Measurements from ENCODE around the gene KIAA1191. TPM values are rescaled to one million over a fixed set of nuclear protein-coding genes. Genes with fewer than 3 reads are reported as not detected.

The KIAA1191 gene
- total RNA-seq, 4 donors from 2014 or later, result 76.3 to 174 (median 84.1) TPM

DNA sequence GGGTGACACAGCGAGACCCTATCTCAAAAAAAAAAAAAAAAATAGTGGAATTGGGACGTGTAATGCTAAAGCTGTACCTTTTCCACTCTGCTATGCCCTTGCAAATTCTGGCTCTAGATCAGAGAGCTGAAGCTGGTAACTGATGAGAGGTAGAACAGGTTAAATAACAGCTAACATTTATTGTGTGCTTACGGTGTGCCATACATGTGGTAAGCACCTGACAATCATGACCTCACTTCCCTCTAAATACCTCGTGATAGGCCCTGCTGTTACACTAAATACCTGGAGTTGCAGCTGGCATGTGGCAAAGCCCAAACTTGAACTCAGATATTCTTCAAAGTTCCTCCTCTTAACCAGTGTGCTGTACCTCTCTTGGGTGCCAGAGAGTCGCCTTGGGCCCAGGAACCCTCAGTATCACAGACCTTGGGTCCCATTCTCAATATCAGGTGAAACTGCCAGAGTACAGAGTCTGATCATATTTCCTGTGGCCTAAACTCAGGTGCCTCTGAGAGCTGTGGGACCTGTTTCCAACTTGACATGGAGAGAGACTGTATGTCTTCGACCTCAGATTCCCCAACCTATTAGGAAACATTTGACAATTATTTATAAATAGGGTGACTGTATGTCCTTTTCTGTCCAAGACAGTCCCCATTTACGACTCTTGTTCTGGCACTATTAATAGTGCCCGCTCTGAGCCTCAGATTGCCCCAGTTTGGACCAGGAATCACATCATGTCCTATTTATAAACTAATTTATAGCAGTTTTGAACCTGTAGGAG, 8.6 kb upstream of the KIAA1191 start:
- Histone ChIP-seq H3K27me3 (no peaks in the 10 kb centered on the region), H3K9me3 (no peaks in the 10 kb centered on the region), H3K36me3 (peaks cover 0 to 9% of the 10 kb centered on the region in 2 donors), H3K4me3 (no peak overlapping the region), H3K4me1 (peaks cover 57 to 62% of the 10 kb centered on the region in 2 donors), H3K27ac (peak overlapping the region; percentile 95 to 97 (median 96))
- in situ Hi-C loops (cut with MboI; ENCODE audit: low sequenced_read_pairs in 4 of 4), result no loop called here
- DNase-seq (peak; percentile 67 to 87), ATAC-seq (peak; percentile 69 to 71)
- intact Hi-C loops (cut with DNase I; ENCODE audit: low total_unique reads), result loop anchor here (2.0 kb wide), 1 partner anchor 19 kb away; the partner anchor contains the start of genes HIGD2A and NOP16
- TF ChIP-seq, protein P1, sequence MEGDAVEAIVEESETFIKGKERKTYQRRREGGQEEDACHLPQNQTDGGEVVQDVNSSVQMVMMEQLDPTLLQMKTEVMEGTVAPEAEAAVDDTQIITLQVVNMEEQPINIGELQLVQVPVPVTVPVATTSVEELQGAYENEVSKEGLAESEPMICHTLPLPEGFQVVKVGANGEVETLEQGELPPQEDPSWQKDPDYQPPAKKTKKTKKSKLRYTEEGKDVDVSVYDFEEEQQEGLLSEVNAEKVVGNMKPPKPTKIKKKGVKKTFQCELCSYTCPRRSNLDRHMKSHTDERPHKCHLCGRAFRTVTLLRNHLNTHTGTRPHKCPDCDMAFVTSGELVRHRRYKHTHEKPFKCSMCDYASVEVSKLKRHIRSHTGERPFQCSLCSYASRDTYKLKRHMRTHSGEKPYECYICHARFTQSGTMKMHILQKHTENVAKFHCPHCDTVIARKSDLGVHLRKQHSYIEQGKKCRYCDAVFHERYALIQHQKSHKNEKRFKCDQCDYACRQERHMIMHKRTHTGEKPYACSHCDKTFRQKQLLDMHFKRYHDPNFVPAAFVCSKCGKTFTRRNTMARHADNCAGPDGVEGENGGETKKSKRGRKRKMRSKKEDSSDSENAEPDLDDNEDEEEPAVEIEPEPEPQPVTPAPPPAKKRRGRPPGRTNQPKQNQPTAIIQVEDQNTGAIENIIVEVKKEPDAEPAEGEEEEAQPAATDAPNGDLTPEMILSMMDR (IDR thresholded peaks at IDR 0.05 in 4 of 5, conservative IDR thresholded peaks at IDR 0.05 in 1 of 5), result no peak
- no peak for TF ChIP-seq POLR2A (IDR thresholded peaks at IDR 0.05)

DNA sequence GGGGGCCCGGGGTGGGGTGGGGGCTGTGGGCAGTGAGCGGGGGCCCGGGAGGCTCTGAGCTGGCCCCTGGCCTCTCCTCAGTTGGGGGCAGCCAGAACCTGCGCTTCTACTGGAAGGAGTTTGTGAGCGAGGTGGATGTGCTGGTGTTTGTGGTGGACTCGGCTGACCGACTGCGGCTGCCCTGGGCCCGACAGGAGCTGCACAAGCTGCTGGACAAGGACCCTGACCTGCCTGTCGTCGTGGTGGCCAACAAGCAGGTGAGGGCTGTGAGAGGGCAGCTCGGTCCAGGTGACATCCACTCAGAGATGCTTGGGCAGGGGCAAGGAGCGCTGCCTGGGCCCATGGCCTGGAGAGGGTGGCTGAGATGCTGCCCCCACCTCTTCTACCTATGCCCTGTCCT, 7.2 kb upstream of the KIAA1191 start:
- Histone ChIP-seq H3K9me3 (no peaks in the 10 kb centered on the region), H3K36me3 (peaks cover 0 to 9% of the 10 kb centered on the region in 2 donors), H3K4me1 (peaks cover 54 to 63% of the 10 kb centered on the region in 2 donors), H3K27ac (peak overlapping the region; percentile 95 to 97 (median 96)), H3K4me3 (no peak overlapping the region), H3K27me3 (no peaks in the 10 kb centered on the region)
- DNase-seq (no peak), ATAC-seq (no peak)
- in situ Hi-C loops (cut with MboI; ENCODE audit: low sequenced_read_pairs in 4 of 4), result no loop called here
- TF ChIP-seq, protein P1 (IDR thresholded peaks at IDR 0.05 in 4 of 5, conservative IDR thresholded peaks at IDR 0.05 in 1 of 5), result no peak
- TF ChIP-seq POLR2A (IDR thresholded peaks at IDR 0.05), result no peak
- intact Hi-C loops (cut with DNase I; ENCODE audit: low total_unique reads), result no loop called here

DNA sequence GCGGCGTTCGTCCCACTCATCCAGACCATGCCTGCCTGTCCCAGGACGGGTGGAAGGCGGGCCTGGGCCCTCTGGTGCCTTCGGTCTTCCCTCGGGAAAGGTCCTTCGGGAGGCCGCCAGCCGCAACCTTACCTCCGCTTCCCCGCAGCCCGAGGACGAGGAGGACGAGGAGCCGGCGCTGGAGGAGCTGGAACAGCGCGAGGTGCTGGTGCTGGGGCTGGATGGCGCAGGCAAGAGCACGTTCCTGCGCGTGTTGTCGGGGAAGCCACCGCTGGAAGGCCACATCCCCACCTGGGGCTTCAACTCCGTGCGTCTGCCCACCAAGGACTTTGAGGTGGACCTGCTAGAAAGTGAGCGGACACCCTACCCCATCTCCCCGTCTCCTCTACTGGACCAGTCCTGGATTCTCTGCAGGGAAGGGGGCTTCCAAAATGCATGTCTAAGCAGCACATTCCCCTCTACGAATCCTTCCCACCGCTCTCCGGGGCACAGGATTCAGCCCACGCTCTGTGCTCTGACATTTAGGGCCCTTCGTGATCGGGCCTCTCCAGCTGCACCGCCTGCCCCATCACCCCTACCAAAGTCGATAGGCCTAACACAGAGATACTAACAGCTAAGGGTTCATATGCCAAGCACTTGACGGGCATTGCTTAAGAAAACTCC, 4.8 kb upstream of the KIAA1191 start:
- Histone ChIP-seq H3K27me3 (no peaks in the 10 kb centered on the region), H3K36me3 (peaks cover 0 to 9% of the 10 kb centered on the region in 2 donors), H3K9me3 (no peaks in the 10 kb centered on the region), H3K4me3 (peak overlapping the region; percentile 61 to 77 (median 71)), H3K27ac (peak overlapping the region; percentile 95 to 97 (median 96)), H3K4me1 (peaks cover 32 to 44% of the 10 kb centered on the region in 2 donors)
- DNase-seq (no peak), ATAC-seq (no peak)
- in situ Hi-C loops (cut with MboI; ENCODE audit: low sequenced_read_pairs in 4 of 4), result no loop called here
- TF ChIP-seq, protein P1 (IDR thresholded peaks at IDR 0.05 in 4 of 5, conservative IDR thresholded peaks at IDR 0.05 in 1 of 5), result no peak
- no peak for TF ChIP-seq POLR2A (IDR thresholded peaks at IDR 0.05)
- intact Hi-C loops (cut with DNase I; ENCODE audit: low total_unique reads), result no loop called here

DNA sequence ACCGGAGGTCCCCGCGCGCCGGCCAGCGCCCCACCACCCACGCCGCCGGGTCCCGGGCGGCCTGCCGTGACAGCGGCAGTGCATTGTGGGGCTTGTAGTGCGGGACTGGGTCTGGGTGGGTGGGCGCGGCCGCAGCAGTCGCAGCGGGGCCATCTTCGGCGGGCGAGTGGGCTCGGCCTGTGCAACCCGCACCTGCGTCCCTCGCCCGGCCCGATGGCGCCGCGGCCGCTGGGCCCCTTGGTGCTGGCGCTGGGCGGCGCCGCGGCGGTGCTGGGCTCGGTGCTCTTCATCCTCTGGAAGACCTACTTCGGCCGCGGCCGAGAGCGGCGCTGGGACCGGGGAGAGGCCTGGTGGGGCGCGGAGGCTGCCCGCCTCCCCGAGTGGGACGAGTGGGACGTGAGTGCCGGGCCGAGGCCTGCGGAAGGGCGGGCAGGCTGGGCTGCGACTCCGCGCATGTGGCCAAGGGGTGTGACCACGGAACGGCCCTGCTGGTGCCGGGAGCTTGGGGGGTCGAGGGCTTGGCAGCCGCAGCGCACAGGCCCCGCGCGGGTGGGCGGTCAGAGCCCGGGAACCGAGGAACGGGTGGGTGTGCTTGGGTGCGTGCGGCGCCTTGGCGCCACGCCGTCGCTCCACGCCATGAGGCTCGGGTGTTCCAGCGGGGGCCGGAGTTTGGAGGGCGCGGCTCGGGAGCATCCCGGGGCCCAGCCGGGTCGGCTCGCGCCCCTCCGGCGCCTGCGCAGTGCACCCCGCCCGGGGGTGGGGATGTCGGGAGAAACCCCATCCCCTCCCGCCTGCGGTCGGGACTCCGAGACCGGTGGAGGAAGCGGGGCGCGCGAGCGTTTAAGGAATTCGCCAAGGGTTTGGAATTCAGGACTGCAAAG, 4.0 kb upstream of the KIAA1191 start, which contains the start of gene ARL10:
TSS of gene ARL10 (plus strand) at position 137 of the 881 bp plus-strand sequence. CDS start at position 214, 77 bp downstream.
- H3K4me3 ChIP-seq, result peak within 1 kb of the TSS; percentile 61 to 77 (median 71)

More for the DNA sequence above, 4.0 kb upstream of the KIAA1191 start, which contains the start of gene ARL10:
- in situ Hi-C loops (cut with MboI; ENCODE audit: low sequenced_read_pairs in 4 of 4), result no loop called here
- peaks cover 24 to 39% of the 10 kb centered on the region in 2 donors for H3K4me1 ChIP-seq
- peak within 1 kb of the TSS; percentile 95 to 97 (median 96) for H3K27ac ChIP-seq
- TF ChIP-seq, protein P1 (IDR thresholded peaks at IDR 0.05 in 4 of 5, conservative IDR thresholded peaks at IDR 0.05 in 1 of 5), result no peak
- peak; percentile 53 to 73 for TF ChIP-seq POLR2A (IDR thresholded peaks at IDR 0.05)
- intact Hi-C loops (cut with DNase I; ENCODE audit: low total_unique reads), result loop anchor here (1.0 kb wide), 1 partner anchor 83 kb away; the partner anchor contains the start of gene FAF2
- ATAC-seq (peak; percentile 9 to 13), DNase-seq (no peak)
- H3K9me3 ChIP-seq, result no peaks in the 10 kb centered on the region
- H3K36me3 ChIP-seq, result peaks cover 0 to 9% of the 10 kb centered on the region in 2 donors
- H3K27me3 ChIP-seq, result no peaks in the 10 kb centered on the region

Measured in gastrocnemius medialis (tissue), 4 donors.